Left ventricle myocardium superior (tissue), 1 donor: ENCODE results near the gene AP3D1. TPM values are rescaled to one million over a fixed set of nuclear protein-coding genes. Genes with fewer than 3 reads are reported as not detected.

ENCODE experiments used
- ATAC-seq: fragments of 200-7000 bp; cut with Tn5 transposase; one replicate; pipeline ENCODE4 v1.9.1; 2020; ENCODE audit warnings: mild to moderate bottlenecking, moderate library complexity
- DNase-seq: peaks from one replicate; pipeline ENCODE4 v3.0.0-alpha.2; 2020
- intact Hi-C: fragments of 100-400 bp; cut with micrococcal nuclease; formaldehyde crosslinking; loops from one replicate; pipeline ENCODE4 v1.11.0; 2022
- total RNA-seq: library from RNA; stranded (reverse); fragmentation: NEBNext Ultra II Directional; extraction: Animal tissue kit (Norgen Biotek cat#: 25700); gene quantifications from one replicate; pipeline ENCODE4 v1.2.1, GENCODE V29; 2021
- donor health status: DM: no; HTN: yes; CAD: no; lungs with severe emphysema.

AP3D1 gene
- total RNA-seq, 1 donor from 2014 or later = 78.2 TPM

GRCh38 chr19:2115911-2116426 is 35.4 kb downstream of the AP3D1 start:
- intact Hi-C loops = no loop called here
- ATAC-seq = no peak
- DNase-seq = no peak

GRCh38 chr19:2115324-2115723 is 36.0 kb downstream of the AP3D1 start:
- no peak for DNase-seq
- intact Hi-C loops = no loop called here

GRCh38 chr19:2114821-2115220 is 36.5 kb downstream of the AP3D1 start:
- intact Hi-C loops = no loop called here
- ATAC-seq = no peak
- no peak for DNase-seq

More at GRCh38 chr19:2115324-2115723, 36.0 kb downstream of the AP3D1 start:
- no peak for ATAC-seq

- intact Hi-C loops = no loop called here
- ATAC-seq (no peak), DNase-seq (no peak)
These were observed 37.1 kb downstream of the AP3D1 start for GRCh38 chr19:2114218-2114617.

GRCh38 chr19:2113439-2114211 is 37.7 kb downstream of the AP3D1 start:
- DNase-seq (no peak), ATAC-seq (no peak)
- intact Hi-C loops = no loop called here

GRCh38 chr19:2112516-2113320 is 38.6 kb downstream of the AP3D1 start:
- intact Hi-C loops = no loop called here
- peak; percentile 40 for ATAC-seq
- peak; percentile 66 for DNase-seq

GRCh38 chr19:2111886-2112285 is 39.5 kb downstream of the AP3D1 start:
- intact Hi-C loops = no loop called here
- ATAC-seq = no peak

GRCh38 chr19:2111425-2111824 is 39.9 kb downstream of the AP3D1 start:
- intact Hi-C loops = no loop called here
- no peak for DNase-seq
- no peak for ATAC-seq

More at GRCh38 chr19:2111886-2112285, 39.5 kb downstream of the AP3D1 start:
- no peak for DNase-seq

- no peak for ATAC-seq
- no peak for DNase-seq
- intact Hi-C loops = no loop called here
These were observed 40.5 kb downstream of the AP3D1 start for GRCh38 chr19:2110822-2111221.

GRCh38 chr19:2109046-2109864 is 42.1 kb downstream of the AP3D1 start:
- intact Hi-C loops = no loop called here
- DNase-seq = no peak
- peak; percentile 7 for ATAC-seq

GRCh38 chr19:2108251-2109016 is 42.9 kb downstream of the AP3D1 start:
- intact Hi-C loops = no loop called here
- no peak for DNase-seq
- no peak for ATAC-seq

GRCh38 chr19:2103045-2103707 is 48.2 kb downstream of the AP3D1 start:
- no peak for DNase-seq
- intact Hi-C loops = no loop called here
- ATAC-seq = no peak

GRCh38 chr19:2101417-2102335 is 49.7 kb downstream of the AP3D1 start:
- DNase-seq (no peak), ATAC-seq (no peak)
- intact Hi-C loops = no loop called here

GRCh38 chr19:2100719-2101061 is 50.7 kb downstream of the AP3D1 start:
- intact Hi-C loops = no loop called here
- DNase-seq (no peak), ATAC-seq (no peak)

GRCh38 chr19:2099937-2100718 is 51.2 kb downstream of the AP3D1 start:
- intact Hi-C loops = no loop called here
- ATAC-seq (no peak), DNase-seq (no peak)

- ATAC-seq (no peak), DNase-seq (no peak)
- intact Hi-C loops = no loop called here
These were observed 52.3 kb downstream of the AP3D1 start for GRCh38 chr19:2099054-2099501.
